ENCODE data around the gene ASIC2. TPM values are rescaled to one million over a fixed set of nuclear protein-coding genes. Genes with fewer than 3 reads are reported as not detected.
A peak's percentile ranks its signal among the peaks of the same experiment; 100 is the strongest.

The ASIC2 gene
- total RNA-seq, 1 experiment from 2014 or later: 0.11 TPM

DNA sequence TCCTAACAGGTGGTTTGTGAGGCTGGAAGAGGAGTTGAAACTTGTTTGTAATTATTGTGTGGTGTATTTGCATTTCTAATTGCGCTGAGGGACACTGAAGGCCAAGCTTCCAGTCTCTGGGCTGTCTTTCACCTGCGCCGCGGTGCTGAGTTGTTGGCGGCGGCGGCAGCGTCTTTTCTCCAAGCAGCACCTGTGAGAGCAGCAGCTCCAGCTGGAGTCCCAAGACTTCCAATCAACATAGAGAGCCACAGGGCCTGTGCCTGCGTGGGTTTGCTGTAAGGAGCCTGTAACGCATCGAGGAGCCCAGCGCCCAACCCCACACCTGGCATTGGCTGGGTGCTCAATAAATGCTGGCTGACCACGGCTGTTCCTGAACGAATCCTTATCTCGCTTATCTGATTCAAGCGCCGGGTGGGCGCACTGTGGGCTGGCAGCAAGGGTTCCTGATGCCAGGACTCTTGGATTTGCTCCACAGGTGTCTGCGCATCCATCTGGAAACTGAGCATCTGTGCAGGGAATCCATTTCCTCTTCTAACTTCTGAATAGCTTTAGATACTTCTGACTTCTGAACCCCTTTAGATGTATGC, 138.1 kb downstream of the ASIC2 start:
- no peak for DNase-seq (ENCODE audit: low read depth)

DNA sequence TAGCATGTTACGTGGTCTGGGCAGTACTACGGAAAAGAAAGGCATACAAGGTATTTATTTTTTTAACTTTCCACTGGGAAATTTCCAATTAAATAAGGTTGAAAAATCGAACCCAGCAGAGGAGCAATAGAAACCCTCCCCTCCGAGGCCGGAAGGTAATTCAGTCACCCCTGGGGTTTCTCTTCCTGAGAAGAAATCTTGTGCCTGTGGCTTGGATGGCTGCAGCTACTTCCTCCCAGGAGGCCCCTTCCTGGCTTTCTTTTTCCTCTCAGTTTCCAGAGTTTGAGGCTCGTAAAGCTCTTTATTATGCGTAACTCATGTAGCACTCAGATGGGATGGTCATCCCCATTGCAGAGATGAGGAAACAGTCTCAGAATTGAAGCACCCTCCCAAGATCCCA, 140.3 kb downstream of the ASIC2 start:
- no peak for DNase-seq (ENCODE audit: low read depth)

DNA sequence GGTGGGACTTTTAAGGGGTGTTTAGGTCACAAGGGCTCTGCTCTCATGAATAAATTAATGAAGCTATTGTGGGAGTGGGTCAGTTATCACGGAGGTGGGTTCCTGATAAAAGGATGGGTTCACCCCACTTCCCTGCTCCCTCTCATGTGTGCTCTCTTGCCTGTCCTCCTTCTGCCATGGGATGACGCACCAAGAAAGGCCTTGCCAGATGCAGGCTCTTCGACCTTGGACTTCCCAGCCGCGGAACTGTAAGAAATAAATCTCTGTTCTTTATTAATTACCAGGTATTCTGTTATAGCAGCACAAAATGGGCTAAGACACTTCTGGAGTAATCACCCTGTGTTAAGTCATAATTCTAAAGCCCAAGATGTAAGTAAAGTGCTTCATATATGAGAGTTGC, 141.5 kb downstream of the ASIC2 start:
- DNase-seq (ENCODE audit: low read depth): no peak

GRCh38 chr17:33145941-33146340, 147.2 kb downstream of the ASIC2 start:
- DNase-seq (ENCODE audit: low read depth): no peak

- DNase-seq (ENCODE audit: low read depth): no peak
Observed at GRCh38 chr17:33144837-33145236, 148.3 kb downstream of the ASIC2 start.

DNA sequence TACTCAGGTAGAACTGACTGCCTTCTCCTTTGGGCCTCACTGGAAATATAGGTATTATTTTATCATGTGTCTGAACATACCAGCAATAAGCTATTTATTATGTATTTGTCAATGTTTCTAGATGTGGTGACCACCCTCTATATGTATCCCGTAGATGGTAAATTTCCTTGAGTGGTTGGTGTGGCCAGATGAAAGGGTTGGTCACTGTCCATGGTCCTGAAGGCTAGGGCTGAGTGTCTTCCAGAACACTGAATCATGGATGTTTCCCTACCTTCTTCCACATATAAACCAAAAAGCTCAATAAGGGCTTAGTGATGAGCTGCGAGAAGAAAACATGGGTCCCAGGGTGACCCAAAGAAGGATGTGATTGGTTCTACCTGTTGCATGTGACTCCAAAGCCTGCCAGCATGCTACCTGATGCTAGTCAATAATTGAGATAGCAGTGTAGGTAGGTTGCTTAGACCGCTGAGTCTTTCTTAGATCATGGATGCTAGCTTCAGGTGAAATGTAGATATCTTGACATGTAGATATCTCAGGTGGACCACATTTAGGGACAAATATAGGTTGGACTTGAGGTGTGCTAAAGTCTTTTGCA, 150.3 kb downstream of the ASIC2 start:
- DNase-seq (ENCODE audit: low read depth): peak; percentile 47

DNA sequence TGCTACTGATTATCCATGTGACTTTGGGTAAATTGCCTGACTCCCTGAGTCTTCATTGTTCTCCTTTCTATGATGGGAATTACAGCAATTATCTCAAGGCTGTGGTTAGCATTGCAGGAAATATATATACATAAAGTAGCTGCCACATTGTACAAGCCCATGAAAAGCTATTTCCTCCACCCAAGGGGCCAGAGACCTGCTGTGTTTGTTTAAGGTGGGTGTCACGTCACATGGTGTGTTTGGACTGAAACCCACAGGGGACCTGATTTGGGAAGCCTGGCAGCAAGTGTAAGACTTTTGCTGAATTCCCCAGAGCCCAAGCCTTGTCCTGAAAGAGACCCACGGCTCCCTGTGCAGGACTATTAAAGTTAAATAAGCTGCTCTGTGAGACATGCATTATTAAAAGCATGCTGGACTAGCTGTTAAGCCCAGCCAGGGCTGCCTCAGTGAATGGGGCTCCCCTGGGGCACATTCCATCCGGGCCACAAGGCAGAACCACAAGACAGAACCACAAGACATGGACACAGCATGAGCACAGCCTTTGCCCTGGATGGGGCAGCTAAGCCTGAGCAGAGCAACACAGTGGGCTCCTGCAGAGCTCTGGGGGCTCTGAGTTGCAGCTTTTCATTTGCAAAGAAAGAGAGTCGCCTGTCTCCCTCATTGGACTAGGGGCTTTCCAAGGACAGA, 152.5 kb downstream of the ASIC2 start:
- DNase-seq (ENCODE audit: low read depth): peak; percentile 36

DNA sequence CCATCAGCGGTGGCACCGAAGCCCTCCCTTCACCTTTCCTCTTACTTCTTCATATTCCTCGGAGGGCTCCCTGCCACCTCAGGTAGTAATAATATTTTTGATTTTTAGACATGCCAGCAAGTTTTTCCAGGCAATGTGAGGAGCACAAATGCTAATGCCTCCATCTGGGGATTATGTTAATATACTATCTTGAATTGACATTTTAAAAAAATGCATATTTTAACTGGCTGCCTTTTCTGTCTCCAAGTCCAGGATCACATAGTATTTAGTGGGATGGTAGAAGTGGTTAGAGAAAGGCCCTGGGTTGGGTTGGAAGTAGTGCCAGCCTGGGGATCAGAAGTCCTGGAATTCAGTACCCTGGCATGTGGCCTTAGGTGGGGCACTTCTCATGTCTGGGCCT, 154.5 kb downstream of the ASIC2 start:
- DNase-seq (ENCODE audit: low read depth): no peak

DNA sequence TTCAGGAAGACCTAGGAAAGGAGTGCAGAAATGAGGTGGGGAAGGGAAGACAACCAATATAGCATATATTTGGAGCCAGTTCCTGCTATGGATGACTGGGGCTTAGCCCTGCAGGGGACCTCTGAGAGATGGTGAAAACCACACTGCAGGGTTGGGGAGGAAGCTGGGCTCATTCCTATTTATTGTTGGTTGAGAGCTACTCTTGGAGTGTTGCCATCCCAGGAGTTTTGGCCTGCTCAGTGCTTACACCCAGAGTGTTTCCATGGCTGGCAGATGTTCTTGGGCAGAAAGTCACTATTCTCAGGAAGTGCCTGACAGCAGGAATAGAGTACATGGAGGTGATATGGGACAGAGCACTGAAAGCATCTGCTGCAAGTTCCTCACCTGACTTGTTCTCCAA, 155.7 kb downstream of the ASIC2 start:
- peak; percentile 43 for DNase-seq (ENCODE audit: low read depth)

DNA sequence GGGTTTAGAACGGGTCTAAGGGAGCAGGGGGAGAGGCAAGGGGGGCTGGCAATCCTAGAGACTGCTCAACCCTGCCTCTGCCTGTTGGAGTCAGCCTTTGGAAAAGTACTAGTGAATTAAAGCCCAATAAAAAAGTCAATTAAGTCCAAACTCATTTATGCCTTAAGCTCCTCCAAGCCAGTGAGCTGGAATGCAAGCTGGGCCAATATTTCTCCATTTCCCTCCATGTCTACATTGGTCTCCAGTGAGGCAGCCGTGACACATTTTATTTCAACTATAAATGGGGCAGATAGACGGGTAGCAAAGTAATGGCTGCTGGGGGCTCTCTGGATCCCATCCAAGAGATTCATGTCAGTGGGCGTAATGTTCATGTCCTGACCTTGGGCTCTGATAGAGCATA, 157.4 kb downstream of the ASIC2 start:
- no peak for DNase-seq (ENCODE audit: low read depth)

GRCh38 chr17:33131620-33132019, 161.5 kb downstream of the ASIC2 start:
- DNase-seq (ENCODE audit: low read depth): no peak

GRCh38 chr17:33127706-33128105, 165.4 kb downstream of the ASIC2 start:
- DNase-seq (ENCODE audit: low read depth): peak; percentile 22

DNA sequence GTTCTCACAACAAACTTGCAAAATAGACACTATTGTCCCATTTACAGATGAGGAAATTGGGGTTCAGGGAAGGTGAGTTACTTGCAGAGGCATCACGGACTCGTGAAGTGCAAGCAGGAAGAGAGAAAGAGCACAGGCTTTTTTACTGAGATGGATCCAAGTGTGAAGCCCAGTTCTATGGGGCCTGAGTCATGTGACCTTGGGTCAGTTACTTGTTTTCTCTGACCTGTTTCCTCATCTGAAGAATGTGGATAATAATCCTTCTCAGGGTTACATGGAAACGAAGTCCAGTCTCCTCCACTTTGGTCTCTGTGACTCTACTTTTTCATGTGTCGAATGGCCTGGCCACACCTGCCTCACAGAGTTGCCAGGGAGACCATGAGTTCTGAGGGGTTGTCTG, 167.0 kb downstream of the ASIC2 start:
- no peak for DNase-seq (ENCODE audit: low read depth)

DNA sequence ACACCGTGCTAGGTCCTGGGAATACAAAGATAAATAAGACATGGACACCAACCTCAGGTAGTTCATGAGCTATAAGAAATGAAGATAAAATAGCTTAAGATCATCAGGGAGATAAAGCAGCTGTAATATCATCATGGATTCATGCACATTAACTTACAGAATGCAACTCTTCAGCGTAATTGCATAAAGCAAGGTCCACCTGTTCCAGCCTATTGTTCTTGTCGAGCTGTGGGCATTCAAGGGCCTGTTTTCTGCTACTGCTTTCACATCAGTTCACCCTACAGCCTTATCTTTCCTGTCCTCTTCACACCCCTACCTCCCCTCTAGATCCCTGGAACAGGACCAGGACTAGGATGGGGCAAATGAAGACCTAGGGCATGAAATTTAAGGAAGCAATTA, 167.5 kb downstream of the ASIC2 start:
- DNase-seq (ENCODE audit: low read depth): no peak

DNA sequence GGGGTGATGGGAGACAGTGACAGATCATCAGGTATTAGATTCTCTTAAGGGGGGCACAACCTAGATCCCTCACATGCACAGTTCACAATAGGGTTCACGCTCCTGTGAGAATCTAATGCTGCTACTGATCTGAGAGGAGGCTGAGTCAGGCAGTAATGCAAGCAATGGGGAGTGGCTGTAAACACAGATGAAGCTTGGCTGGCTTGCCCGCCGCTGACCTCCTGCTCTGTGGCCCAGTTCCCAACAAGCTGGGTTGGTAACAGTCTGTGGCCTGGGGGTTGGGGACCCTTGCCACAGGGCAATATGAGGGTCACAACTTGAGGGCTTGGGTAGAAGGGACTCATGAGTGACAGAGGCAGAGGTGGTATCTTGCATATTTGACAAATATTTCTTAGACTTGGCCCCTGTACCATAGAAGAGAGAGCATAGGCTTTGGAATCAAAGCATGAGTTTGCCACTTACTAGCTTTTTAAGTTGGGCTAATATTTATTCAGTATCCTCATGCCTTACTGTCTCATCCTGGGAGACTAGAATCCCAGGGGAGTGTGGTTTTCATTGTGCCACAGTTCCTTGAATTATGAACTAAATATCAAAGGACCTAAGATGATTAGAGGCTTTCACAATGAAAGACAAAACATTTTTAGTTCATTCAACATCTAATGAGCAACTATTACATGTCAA, 168.1 kb downstream of the ASIC2 start:
- peak; percentile 34 for DNase-seq (ENCODE audit: low read depth)

DNA sequence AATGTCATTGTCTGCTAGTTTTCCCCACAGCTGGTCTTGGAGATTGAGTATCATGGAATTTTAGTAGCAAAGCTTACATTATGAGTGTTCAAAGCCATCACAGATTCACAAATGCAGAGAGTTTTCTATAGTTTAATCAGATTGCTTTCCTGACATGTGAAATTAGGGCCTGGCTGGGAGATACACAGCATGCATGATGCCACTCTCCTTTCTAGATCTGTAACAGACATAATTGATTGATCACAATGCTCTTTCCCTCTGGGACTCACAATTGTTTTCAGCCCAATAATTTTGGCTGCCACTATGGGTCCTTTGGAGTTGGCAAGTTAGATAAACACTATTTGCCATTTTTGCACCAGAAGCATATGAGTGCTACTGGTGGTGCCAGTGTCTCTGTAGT, 168.9 kb downstream of the ASIC2 start:
- DNase-seq (ENCODE audit: low read depth): no peak

DNA sequence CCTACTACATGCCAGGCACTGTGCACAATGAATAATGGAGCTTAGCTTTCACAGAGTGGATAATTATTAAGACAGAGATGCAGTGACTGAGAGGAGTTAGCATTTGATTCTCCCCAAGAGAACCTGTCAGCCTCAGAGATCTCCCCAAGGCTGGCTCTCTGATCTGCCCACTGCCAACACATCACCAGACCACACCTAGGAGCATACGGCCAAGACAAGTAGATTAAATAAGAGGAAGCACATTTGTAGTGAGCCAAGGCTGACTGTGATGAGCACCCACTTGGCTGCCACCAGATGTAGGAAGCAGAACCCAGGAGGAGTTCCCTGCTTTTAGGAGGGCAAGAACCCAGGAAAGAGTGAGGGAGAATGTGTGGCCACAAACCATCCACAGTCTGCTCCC, 171.3 kb downstream of the ASIC2 start:
- no peak for DNase-seq (ENCODE audit: low read depth)

DNA sequence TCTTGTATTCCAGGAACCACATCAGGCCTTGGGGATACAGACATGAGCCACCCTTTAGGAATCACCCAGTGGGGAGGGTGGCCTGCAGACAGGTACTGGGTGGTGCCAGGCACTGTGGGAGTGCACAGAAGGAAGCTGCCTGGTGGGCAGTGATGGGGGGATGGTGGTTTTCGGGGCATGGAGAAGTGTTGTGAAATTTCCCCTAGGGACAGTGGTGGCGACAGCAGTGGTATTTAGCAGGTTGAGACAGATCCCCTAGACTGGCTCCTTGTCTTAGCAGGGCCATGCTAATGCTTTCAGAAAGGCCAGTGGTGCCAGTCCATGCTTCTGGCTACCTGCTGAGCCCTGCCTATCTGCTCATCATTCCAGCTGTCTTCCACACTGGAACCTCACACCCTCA, 171.8 kb downstream of the ASIC2 start:
- DNase-seq (ENCODE audit: low read depth): no peak

- DNase-seq (ENCODE audit: low read depth): no peak
Observed at GRCh38 chr17:33120103-33120502, 173.0 kb downstream of the ASIC2 start.

DNA sequence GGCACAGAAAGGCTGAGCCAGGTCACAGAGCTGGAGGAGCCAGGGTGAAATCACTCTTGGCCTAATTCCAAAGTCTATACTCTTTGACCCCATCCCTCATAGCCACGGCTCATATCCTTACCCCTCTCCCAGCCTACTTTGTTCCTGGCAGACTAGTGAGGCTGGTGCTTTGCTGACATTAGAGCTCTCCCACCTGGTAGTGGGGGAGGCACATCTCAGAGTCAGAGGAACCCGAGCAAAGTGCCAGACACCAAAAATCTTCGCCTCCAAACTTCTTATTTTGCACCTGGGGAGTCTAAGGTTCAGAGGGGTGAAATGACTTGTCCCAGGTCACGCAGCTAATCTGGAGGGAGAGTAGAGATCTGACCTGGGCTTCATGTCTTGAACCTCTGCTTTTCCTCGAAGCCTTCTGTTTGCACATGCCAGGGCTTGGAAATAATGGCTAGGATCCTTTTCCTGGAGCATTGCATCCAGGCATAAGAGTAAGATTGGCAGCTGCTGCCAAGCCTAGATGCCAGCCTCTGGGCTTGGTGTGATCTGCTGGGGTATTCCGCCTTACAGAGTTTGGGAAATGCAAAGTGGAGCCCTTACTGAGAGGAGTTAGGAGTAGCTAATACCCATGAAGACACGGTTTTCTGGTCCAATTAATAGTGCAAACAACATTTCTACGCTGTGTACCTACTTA, 174.6 kb downstream of the ASIC2 start:
- no peak for DNase-seq (ENCODE audit: low read depth)

GRCh38 chr17:33116021-33116551, 177.0 kb downstream of the ASIC2 start:
- no peak for DNase-seq (ENCODE audit: low read depth)

DNA sequence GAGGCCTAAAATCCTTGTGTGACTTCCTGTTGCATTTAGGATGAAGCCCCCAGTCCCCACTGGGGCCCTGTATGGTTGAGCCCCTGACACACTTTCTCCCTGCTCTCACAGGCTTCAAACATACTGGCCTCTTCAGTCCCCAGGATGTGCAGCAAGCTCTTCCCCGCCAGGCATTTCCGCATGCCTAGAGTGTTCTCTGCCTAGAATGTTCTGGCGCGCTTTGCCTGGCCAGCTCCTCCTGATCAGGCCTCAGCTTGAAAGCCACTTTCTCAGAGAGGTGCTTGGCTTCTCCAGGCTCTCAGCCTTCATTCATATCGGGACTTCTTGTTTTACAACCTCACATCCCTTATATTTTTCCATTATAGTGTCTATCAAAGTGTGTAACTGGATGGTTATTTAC, 177.7 kb downstream of the ASIC2 start:
- no peak for DNase-seq (ENCODE audit: low read depth)
